ENCODE measurements around the gene HECW1.

The HECW1 gene

DNA sequence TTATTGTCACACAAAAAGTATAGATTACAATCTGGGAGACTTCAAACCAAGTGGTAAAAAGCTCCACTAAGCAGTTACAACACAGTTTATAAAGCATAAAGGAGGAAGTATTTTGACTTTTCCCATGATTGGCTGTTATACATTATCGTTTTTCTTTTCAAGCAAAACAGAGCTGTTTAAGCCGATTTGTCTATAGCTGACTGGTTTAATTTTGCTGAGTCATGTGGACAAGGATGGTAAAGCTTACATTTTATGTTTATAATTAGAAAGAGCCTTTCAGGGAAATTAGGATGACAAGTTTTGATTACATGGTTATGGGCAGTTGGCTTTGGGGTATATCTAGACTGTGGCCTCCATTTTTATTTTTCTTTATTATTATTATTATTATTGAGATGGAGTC, 318.0 kb downstream of the HECW1 start:
- DNase-seq (ENCODE audit: low read depth, low spot score): no peak

DNA sequence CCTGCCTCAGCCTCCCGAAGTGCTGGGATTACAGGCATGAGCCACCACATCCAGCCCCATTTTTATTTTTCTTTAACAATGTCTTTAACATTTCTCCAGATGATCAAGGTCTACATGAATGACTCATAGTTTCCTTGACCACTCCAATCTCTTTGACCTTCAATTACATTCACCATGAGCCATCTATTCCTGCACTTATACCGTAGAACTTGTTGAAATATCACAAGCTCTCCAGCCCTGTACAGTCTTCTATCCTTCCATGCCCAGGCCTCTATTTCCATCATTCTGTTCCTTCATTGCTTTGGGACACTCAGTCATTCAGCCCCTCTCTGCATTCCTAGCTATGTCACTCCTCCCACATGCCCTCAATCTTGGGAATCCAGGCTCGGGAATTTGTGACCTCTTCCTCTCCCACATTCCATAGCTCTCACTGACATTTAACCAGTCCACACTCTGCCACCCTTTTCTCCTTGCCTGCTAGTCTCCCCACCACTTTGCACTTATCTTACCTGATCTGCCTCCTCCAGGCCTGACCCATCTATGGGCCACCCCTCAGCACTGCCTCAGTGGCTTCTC, 318.7 kb downstream of the HECW1 start:
- DNase-seq (ENCODE audit: low read depth, low spot score): no peak

GRCh38 chr7:43433639-43434038, 321.2 kb downstream of the HECW1 start:
- DNase-seq (ENCODE audit: low read depth, low spot score): no peak

GRCh38 chr7:43437001-43437400, 324.6 kb downstream of the HECW1 start:
- no peak for DNase-seq (ENCODE audit: low read depth, low spot score)

- DNase-seq (ENCODE audit: low read depth, low spot score): no peak
Measured at GRCh38 chr7:43438897-43439479, 326.5 kb downstream of the HECW1 start.

DNA sequence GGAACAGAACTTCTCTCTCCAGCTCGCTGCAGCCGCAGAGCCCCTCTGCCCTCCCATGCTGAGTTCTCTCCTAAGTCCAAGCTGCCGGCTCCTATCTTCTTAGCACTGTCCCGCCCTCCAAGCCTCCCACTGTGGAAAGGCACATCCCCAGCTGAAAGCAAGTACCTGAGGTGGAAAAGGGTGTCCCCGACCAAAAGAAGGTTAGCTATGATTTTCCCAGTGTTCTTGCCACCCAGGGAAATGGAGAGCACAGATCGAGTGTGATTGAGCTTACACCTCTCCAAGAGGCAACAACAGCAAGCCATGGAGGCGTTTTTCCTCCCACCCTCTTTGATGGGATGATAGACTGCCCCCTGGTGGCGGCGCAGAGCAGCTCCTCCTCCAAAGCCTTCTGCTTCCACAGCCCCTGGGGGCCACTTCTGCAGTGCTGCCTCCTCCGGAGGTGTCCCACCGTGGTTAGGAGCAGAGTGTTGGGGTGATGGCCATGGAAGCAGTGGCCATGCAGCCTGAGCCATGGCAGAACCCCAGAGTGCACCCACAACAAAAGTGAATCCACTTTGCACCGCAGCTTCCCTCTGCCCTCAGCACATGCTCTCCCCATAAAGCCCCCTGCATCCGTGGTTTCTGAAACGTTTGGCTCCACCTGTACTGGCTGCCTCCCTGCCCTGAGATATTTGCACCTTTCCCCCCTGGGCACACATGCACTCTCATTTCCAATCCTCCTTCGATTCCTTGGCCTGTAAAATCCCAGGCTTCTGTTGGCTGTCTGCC, 327.4 kb downstream of the HECW1 start:
- DNase-seq (ENCODE audit: low read depth, low spot score): no peak

- DNase-seq (ENCODE audit: low read depth, low spot score): no peak
Measured at GRCh38 chr7:43441231-43442130, 329.0 kb downstream of the HECW1 start.

- no peak for DNase-seq (ENCODE audit: low read depth, low spot score)
Measured at GRCh38 chr7:43443381-43443780, 330.9 kb downstream of the HECW1 start.

DNA sequence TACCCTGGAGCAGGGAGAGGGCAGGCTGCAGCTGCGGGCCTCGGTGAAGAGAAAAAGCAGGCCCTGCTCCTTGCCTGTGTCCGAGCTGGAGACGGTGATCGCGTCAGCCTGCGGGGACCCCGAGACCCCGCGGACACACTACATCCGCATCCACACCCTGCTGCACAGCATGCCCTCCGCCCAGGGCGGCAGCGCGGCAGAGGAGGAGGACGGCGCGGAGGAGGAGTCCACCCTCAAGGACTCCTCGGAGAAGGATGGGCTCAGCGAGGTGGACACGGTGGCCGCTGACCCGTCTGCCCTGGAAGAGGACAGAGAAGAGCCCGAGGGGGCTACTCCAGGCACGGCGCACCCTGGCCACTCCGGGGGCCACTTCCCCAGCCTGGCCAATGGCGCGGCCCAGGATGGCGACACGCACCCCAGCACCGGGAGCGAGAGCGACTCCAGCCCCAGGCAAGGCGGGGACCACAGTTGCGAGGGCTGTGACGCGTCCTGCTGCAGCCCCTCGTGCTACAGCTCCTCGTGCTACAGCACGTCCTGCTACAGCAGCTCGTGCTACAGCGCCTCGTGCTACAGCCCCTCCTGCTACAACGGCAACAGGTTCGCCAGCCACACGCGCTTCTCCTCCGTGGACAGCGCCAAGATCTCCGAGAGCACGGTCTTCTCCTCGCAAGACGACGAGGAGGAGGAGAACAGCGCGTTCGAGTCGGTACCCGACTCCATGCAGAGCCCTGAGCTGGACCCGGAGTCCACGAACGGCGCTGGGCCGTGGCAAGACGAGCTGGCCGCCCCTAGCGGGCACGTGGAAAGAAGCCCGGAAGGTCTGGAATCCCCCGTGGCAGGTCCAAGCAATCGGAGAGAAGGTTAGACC, 332.5 kb downstream of the HECW1 start:
- DNase-seq (ENCODE audit: low read depth, low spot score): no peak

GRCh38 chr7:43449577-43449976, 337.1 kb downstream of the HECW1 start:
- DNase-seq (ENCODE audit: low read depth, low spot score): no peak

DNA sequence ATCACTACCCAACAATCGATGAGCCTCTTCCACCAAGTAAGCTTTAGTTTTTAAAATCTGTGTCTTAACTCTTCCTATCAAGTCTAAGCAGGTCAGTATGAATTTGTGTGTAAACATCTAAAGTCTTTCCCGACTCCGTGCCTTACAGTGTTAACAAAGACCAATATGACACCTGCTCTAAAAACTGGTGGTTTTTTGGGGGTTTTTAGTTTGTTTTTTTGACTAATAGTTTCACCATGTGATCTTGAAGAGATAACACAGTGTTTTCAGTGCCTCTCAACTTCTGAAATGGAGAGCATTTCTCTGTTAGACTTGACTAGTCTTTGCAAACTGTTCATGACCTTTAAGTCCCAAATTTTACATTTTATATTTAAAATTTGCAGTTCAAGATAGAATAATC, 338.4 kb downstream of the HECW1 start:
- DNase-seq (ENCODE audit: low read depth, low spot score): no peak

DNA sequence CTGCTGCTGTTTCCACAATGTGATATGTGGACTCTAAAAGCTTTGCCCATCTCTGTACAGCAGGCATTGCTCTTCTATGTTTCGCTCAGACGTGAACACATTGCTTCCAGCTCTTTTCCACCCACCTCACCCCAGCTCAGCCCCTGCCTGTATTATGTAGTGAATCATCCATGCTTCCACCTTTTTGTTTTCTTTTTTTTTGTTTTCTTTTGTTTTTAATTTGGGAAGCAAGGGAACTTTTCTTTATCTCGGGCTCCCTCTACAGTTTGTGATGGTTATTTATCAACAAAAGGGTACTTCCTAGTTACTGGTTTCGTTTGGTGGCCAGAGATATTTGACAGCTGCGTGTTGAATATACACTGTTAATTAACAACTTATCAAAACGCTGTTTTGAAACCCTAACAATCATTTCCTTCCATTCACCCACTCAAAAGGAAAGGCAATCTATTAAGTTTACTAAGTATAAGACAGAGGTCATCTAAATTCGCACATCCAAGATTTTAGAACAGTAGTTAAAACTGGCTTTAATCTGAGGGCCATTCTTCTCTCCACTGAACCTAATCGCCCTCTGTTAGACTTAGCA, 342.6 kb downstream of the HECW1 start:
- no peak for DNase-seq (ENCODE audit: low read depth, low spot score)

DNA sequence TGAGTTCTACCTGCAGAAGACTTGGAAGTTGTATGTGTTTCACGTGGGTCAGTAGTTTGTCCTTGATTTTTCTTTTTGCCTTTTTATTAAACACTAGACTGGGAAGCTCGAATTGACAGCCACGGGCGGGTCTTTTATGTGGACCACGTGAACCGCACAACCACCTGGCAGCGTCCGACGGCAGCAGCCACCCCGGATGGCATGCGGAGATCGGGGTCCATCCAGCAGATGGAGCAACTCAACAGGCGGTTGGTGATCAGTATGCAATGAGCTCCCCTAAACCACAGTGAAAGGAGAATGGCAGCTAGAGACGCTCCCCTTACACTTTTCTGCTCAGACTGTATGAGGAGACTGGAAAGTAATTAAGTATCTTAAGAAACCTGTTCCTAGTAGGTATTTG, 343.8 kb downstream of the HECW1 start:
- DNase-seq (ENCODE audit: low read depth, low spot score): no peak

GRCh38 chr7:43458330-43459018, 346.0 kb downstream of the HECW1 start:
- DNase-seq (ENCODE audit: low read depth, low spot score): no peak

DNA sequence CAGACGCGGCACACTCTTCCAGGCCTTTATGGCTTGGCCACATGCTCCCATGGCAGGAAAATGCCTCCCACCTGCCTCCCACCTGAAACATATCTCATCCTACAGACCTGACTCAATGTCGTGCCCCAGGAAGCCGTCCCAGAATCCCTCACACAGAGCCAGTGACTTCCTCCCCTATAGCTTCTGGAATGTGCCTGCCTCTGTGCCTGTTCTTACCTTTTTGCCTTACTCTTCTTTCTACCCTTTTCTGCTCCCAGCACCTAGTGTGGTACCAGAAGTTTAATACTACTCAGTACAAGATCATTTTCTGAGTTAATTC, 346.5 kb downstream of the HECW1 start:
- no peak for DNase-seq (ENCODE audit: low read depth, low spot score)

DNA sequence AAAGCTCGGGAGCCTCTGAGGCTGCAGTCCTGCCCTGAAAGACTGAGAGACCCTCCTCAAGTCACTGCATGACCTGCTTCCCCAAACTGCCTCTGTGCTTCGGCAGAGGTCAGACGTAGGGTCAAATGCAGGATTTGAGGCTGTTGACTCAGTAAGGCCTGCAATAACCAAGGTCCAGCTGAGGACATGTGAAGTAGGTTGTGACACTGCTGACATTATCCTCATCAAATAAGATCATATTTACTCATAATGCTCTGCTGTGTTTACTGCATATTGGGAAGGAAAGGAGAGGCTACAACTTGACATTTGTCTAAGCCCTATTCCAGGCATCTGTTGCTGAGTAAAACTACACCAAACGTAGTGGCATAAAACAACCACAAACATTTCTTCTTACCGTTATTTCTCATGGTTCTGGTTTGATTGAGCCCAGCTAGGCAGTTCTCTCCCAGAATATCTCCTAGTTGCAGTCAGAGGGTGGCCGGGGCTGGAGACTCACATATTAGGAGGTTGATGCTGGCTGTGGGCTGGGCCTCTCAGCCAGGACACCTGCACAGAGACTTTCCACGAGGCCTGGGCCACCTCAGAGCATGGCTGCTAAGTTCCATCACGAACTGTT, 348.4 kb downstream of the HECW1 start:
- no peak for DNase-seq (ENCODE audit: low read depth, low spot score)

DNA sequence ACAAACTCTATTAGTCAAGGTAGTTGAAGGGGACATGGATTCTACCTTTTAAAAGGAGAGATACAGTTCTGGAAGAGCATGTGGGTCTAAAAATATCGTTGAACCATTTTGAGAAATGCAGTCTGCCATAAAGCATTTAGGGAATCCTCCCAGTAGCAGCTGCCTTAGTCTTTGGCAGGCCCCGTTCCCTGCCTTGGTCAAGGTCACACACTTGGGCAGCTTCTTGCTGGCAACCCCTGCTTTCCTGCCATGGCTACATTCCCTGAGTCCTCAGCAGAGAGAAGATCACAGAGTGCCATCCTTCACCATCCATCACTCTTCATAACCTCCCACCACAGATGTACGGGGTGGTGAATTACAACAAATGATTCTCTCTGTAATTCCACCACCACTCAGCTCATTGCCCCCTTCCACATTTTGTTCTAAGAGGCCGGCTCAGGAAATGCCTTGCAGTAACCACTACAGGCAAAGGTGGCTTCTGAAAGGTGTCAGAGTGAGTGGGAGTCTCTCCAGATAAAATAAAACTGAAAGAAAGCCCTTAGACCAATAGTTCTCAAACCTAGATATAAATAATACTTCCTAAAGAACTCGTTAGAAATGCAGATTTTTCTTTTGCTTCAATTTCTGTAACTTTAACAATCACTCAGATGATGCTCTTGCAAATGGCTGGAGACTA, 349.0 kb downstream of the HECW1 start:
- no peak for DNase-seq (ENCODE audit: low read depth, low spot score)

GRCh38 chr7:43462836-43463235, 350.4 kb downstream of the HECW1 start:
- no peak for DNase-seq (ENCODE audit: low read depth, low spot score)

DNA sequence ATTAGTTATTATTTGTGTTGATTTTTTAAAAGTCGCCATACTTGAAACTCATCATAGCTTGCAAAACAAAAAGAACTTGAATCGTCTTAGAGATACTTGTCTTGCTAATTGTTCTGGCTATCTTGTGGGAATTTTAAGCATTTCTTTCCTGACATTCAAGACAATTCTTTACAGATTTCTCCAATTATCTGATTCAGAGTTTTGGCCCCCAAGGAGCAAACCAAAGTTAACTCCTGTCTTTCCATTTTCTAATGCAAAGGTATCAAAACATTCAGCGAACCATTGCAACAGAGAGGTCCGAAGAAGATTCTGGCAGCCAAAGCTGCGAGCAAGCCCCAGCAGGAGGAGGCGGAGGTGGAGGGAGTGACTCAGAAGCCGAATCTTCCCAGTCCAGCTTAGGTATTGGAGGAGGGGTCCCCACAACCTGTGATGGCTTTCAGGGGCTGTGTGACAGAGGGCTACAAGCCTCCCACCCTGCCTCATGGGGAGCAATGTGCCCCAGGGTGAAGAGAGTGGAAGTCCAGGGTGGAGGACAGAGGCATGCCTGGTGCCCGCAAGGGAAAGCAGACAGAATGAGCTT, 351.0 kb downstream of the HECW1 start:
- no peak for DNase-seq (ENCODE audit: low read depth, low spot score)
